ENCODE data around the gene PLA2G2C. TPM values are rescaled to one million over a fixed set of nuclear protein-coding genes. Genes with fewer than 3 reads are reported as not detected.

Gene PLA2G2C
- total RNA-seq, 1 donor = not detected

GRCh38 chr1:20192364-20192763, 6.0 kb upstream of the PLA2G2C start:
- TF ChIP-seq CTCF (IDR thresholded peaks at IDR 0.05; ENCODE audit: insufficient read depth, low read length) = no peak
- DNase-seq (ENCODE audit: low read depth) = peak; percentile 40

GRCh38 chr1:20191266-20191825, 5.0 kb upstream of the PLA2G2C start:
- no peak overlapping the region for H3K4me3 ChIP-seq (ENCODE audit: low read depth, low read length)
- DNase-seq (ENCODE audit: low read depth) = no peak
- TF ChIP-seq CTCF (IDR thresholded peaks at IDR 0.05; ENCODE audit: insufficient read depth, low read length) = no peak

More at GRCh38 chr1:20192364-20192763, 6.0 kb upstream of the PLA2G2C start:
- H3K4me3 ChIP-seq (ENCODE audit: low read depth, low read length) = no peak overlapping the region

DNA sequence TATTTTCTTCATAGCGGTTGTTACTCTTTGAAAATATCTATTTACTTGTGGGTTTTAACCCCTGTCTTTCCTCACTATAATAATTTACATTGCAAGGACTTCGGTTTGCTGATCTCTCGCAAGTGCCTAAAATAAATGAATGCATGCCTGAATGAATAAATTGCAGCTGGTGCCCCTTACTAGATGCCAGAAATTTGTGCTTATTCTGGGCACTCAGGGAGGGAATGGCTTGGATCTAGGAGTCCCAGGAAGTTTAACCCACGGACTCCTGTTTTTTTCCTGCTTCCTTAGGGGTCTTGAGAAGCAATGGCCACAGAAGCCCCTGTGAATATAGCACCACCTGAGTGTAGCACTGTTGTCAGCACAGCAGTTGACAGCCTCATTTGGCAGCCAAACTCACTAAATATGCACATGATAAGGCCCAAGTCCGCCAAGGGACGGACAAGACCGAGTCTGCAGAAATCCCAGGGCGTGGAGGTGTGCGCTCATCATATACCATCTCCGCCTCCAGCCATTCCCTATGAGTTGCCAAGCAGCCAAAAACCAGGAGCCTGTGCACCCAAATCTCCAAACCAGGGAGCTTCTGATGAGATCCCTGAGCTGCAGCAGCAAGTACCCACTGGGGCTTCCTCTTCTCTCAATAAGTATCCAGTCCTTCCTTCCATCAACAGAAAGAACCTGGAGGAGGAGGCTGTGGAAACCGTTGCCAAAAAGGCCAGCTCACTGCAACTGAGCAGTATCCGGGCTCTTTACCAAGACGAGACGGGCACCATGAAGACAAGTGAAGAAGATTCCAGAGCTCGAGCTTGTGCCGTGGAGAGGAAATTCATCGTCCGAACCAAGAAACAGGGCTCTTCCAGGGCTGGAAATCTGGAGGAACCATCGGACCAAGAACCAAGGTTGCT, 4.2 kb upstream of the PLA2G2C start:
- no peak for TF ChIP-seq CTCF (IDR thresholded peaks at IDR 0.05; ENCODE audit: insufficient read depth, low read length)
- no peak overlapping the region for H3K4me3 ChIP-seq (ENCODE audit: low read depth, low read length)
- DNase-seq (ENCODE audit: low read depth) = no peak

- no peak for TF ChIP-seq CTCF (IDR thresholded peaks at IDR 0.05; ENCODE audit: insufficient read depth, low read length)
- H3K4me3 ChIP-seq (ENCODE audit: low read depth, low read length) = no peak overlapping the region
- no peak for DNase-seq (ENCODE audit: low read depth)
These were observed 3.3 kb upstream of the PLA2G2C start for GRCh38 chr1:20189664-20190063.

- no peak overlapping the region for H3K4me3 ChIP-seq (ENCODE audit: low read depth, low read length)
- TF ChIP-seq CTCF (IDR thresholded peaks at IDR 0.05; ENCODE audit: insufficient read depth, low read length) = no peak
These were observed 2.1 kb upstream of the PLA2G2C start for GRCh38 chr1:20188455-20188817.

GRCh38 chr1:20187813-20188454, 1.6 kb upstream of the PLA2G2C start:
- no peak overlapping the region for H3K4me3 ChIP-seq (ENCODE audit: low read depth, low read length)
- TF ChIP-seq CTCF (IDR thresholded peaks at IDR 0.05; ENCODE audit: insufficient read depth, low read length) = no peak
- DNase-seq (ENCODE audit: low read depth) = no peak

More at GRCh38 chr1:20188455-20188817, 2.1 kb upstream of the PLA2G2C start:
- DNase-seq (ENCODE audit: low read depth) = no peak
